Activated CD4-positive, alpha-beta T cell treated with anti-CD3 and anti-CD28 coated beads, Interleukin-2, amount 10 ng/mL, durations not matched to agents 7 days and 5 days (primary cell): ENCODE measurements around the gene RUNX2. TPM values are rescaled to one million over a fixed set of nuclear protein-coding genes. Genes with fewer than 3 reads are reported as not detected.
A peak's percentile ranks its signal among the peaks of the same experiment; 100 is the strongest.

Source experiments
- CTCF ChIA-PET: fragments of 350-600 bp; sonication (Branson Sonifier 250); formaldehyde crosslinking; loops from one replicate; lab custom pipeline; 2021; ENCODE audit warnings: antibody characterized with exemption; lab: Charles Lee
- POLR2A ChIA-PET: fragments of 350-600 bp; sonication (Branson Sonifier 250); formaldehyde crosslinking; loops from one replicate; lab custom pipeline; 2021; ENCODE audit warnings: antibody characterized with exemption; lab: Charles Lee
- DNase-seq: peaks from one replicate; pipeline ENCODE4 v3.0.0-alpha.2; 2020
- H3K27ac Mint-ChIP-seq: one replicate; pipeline ENCODE4 v1.8.0; 2021; ENCODE audit warnings: mild to moderate bottlenecking, moderate library complexity, mixed read lengths
- H3K27me3 Mint-ChIP-seq: one replicate; pipeline ENCODE4 v1.8.0; 2021; ENCODE audit warnings: mixed read lengths
- H3K36me3 Mint-ChIP-seq: one replicate; pipeline ENCODE4 v1.8.0; 2021; ENCODE audit warnings: low read depth, mixed read lengths
- H3K4me1 Mint-ChIP-seq: one replicate; pipeline ENCODE4 v1.8.0; 2021; ENCODE audit warnings: mixed read lengths
- H3K4me3 Mint-ChIP-seq: one replicate; pipeline ENCODE4 v1.8.0; 2021; ENCODE audit warnings: mild to moderate bottlenecking, moderate library complexity, mixed read lengths
- H3K9me3 Mint-ChIP-seq: one replicate; pipeline ENCODE4 v1.8.0; 2021; ENCODE audit warnings: mixed read lengths
- total RNA-seq, 2 experiments: library from RNA; stranded (reverse); gene quantifications; one replicate each; pipeline ENCODE4 v1.2.3, GENCODE V29; 2021

RUNX2 gene
- total RNA-seq, 2 experiments from 2014 or later, result 13.2 to 13.4 TPM

DNA sequence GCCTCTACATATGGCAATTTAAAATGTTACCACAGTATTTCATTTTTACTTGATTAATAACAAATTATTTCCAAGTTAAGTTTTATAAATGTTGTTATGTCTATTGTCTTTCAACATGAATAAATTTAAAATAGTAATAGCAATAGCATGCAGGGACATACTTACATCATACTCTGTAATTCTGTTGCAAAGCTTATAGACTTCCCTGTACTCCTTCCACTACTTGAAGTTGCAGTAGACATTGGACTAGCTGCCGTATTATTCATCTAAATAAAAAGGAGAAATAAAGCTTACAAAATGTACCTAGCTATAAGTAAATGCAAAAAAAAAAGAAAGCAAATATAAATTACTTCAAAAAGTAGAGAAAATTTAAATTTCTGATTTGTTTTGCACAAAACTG, 36.9 kb downstream of the RUNX2 start:
- no peaks in the 10 kb centered on the region for H3K27me3 Mint-ChIP-seq
- H3K9me3 Mint-ChIP-seq, result no peaks in the 10 kb centered on the region
- H3K27ac Mint-ChIP-seq, result no peak overlapping the region
- no peak overlapping the region for H3K4me3 Mint-ChIP-seq
- no peak for DNase-seq
- peaks cover 2% of the 10 kb centered on the region for H3K36me3 Mint-ChIP-seq
- POLR2A ChIA-PET, result no interaction called here
- CTCF ChIA-PET, result interaction anchor here (1.3 kb wide), 1 partner anchor 10 kb away, joined by 4 read pairs; no protein-coding TSS in a partner anchor
- H3K4me1 Mint-ChIP-seq, result no peaks in the 10 kb centered on the region

DNA sequence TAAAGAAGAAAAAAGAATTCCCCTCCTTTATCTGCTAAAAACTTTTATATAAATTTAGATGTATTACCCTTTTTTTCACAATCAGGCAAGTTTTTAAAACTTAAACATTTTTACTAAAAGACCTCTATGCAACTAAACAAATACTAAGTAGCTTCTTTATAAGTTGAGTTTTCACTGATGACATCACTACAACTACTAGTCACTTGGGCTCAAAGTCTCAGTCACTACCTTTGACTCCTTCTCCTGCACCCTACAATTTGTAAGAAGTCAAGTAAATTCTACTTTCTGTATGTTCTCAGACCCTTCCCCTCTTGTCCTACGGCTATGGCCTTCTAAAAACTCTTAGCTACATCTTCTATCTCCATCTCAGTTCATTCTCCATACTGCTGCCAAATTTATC, 38.4 kb downstream of the RUNX2 start:
- ChIA-PET CTCF (interaction anchor here (1.0 kb wide), 1 partner anchor 533 kb away, joined by 3 read pairs; no protein-coding TSS in a partner anchor), POLR2A (no interaction called here)
- Mint-ChIP-seq H3K4me1 (no peaks in the 10 kb centered on the region), H3K27ac (no peak overlapping the region), H3K36me3 (peaks cover 2% of the 10 kb centered on the region), H3K27me3 (no peaks in the 10 kb centered on the region), H3K9me3 (no peaks in the 10 kb centered on the region), H3K4me3 (no peak overlapping the region)
- DNase-seq, result no peak

DNA sequence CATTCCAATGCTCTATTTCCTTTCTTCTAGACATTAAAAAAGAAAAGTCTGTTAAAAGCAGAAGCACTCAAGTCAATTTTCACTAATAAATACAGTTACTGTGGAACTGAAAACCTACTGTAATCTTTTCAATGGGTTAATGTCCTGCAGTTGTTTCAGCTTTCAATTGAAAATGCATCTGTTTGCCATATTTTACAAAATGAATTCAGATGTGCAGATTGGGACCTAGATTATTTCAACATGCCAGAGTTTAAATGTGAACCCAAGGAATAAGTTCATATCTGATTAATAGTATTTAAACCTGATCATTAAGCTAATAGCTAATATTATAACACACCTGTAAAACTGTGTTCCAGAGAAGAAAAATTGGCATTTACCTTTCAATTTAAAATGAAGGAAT, 39.9 kb downstream of the RUNX2 start:
- Mint-ChIP-seq H3K27ac (no peak overlapping the region), H3K36me3 (peaks cover 2% of the 10 kb centered on the region), H3K27me3 (no peaks in the 10 kb centered on the region), H3K4me1 (no peaks in the 10 kb centered on the region), H3K9me3 (no peaks in the 10 kb centered on the region), H3K4me3 (no peak overlapping the region)
- no peak for DNase-seq
- CTCF ChIA-PET, result interaction anchor here (1.8 kb wide), 1 partner anchor 10 kb away, joined by 5 read pairs; the partner anchor contains the start of gene SUPT3H
- POLR2A ChIA-PET, result no interaction called here

DNA sequence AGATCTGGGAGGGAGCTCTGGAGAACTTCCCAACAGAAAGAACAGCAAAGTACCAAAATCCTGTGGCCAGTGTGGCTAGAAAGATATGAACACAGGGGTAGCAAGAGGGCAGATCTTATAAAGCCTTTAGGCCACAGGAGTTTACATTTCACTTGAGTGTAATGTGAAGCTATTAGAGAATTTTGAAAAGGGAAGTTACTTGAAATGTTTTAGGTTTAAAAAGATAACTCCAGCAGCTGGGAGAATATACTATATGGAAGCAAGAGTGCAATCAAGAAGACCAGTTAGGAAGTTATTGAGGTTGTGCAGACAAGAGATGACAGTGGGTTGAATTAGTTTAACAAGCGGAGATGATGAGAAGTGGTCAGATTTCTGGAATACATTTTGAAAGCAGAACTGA, 41.7 kb downstream of the RUNX2 start:
- no peak overlapping the region for H3K4me3 Mint-ChIP-seq
- CTCF ChIA-PET, result no interaction called here
- H3K27ac Mint-ChIP-seq, result no peak overlapping the region
- no peaks in the 10 kb centered on the region for H3K4me1 Mint-ChIP-seq
- no peaks in the 10 kb centered on the region for H3K27me3 Mint-ChIP-seq
- POLR2A ChIA-PET, result interaction anchor here (0.7 kb wide), 1 partner anchor 293 kb away, joined by 3 read pairs; no protein-coding TSS in a partner anchor
- no peak for DNase-seq
- no peaks in the 10 kb centered on the region for H3K9me3 Mint-ChIP-seq
- H3K36me3 Mint-ChIP-seq, result peaks cover 2% of the 10 kb centered on the region

DNA sequence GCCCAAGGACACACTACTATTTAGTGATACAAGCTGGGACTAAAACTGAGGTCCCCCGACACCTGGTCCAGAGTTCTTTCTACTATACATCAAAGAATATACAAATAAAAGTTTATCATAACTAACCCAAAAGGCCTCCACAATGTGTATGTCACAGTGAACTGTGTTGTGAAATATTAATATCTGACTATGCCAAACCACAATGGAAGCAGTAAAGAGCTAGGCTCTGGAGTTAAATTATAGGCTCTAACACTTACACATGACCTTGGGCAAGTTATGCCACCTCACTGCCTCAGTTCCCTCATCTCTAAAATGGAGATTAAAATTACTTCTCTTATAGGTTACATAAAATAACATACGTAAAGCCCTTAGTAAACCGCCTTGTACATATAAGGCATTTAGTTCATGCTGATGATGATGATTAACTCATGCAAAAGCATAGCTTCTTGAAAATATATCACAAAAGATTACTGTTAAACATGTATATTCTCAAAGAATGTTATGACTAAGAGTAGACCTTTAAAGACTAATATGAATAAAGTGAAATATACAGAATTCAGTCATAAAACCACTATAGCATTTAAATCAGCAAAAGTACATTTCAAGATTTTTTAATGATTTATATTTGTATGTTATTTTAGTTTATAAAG, 43.9 kb downstream of the RUNX2 start:
- Mint-ChIP-seq H3K4me1 (peaks cover 14% of the 10 kb centered on the region), H3K4me3 (no peak overlapping the region), H3K36me3 (peaks cover 2% of the 10 kb centered on the region), H3K9me3 (no peaks in the 10 kb centered on the region), H3K27me3 (no peaks in the 10 kb centered on the region), H3K27ac (no peak overlapping the region)
- DNase-seq, result no peak
- ChIA-PET POLR2A (no interaction called here), CTCF (no interaction called here)

- ChIA-PET CTCF (interaction anchor here (0.7 to 2.0 kb wide), 6 partner anchors 10 to 745 kb away, joined by 3 to 4 read pairs (median 3); no protein-coding TSS in a partner anchor), POLR2A (interaction anchor here (0.6 kb wide), 1 partner anchor 303 kb away, joined by 6 read pairs; no protein-coding TSS in a partner anchor)
- no peak for DNase-seq
- Mint-ChIP-seq H3K4me1 (peaks cover 24% of the 10 kb centered on the region), H3K36me3 (no peaks in the 10 kb centered on the region), H3K27ac (no peak overlapping the region), H3K27me3 (no peaks in the 10 kb centered on the region), H3K4me3 (no peak overlapping the region), H3K9me3 (no peaks in the 10 kb centered on the region)
These were observed 47.3 kb downstream of the RUNX2 start for GRCh38 chr6:45375449-45375848.

- Mint-ChIP-seq H3K4me1 (peaks cover 24% of the 10 kb centered on the region), H3K4me3 (peak overlapping the region; percentile 93), H3K27me3 (no peaks in the 10 kb centered on the region), H3K27ac (peak overlapping the region; percentile 98), H3K36me3 (no peaks in the 10 kb centered on the region), H3K9me3 (no peaks in the 10 kb centered on the region)
- ChIA-PET POLR2A (no interaction called here), CTCF (interaction anchor here (0.6 to 2.3 kb wide), 5 partner anchors 19 to 723 kb away, joined by 3 to 5 read pairs (median 4); no protein-coding TSS in a partner anchor)
- no peak for DNase-seq
These were observed 48.3 kb downstream of the RUNX2 start for GRCh38 chr6:45376310-45377042.

GRCh38 chr6:45377043-45377553, 49.0 kb downstream of the RUNX2 start:
- POLR2A ChIA-PET, result no interaction called here
- no peaks in the 10 kb centered on the region for H3K36me3 Mint-ChIP-seq
- H3K27ac Mint-ChIP-seq, result peak overlapping the region; percentile 98
- no peaks in the 10 kb centered on the region for H3K9me3 Mint-ChIP-seq
- CTCF ChIA-PET, result interaction anchor here (0.8 to 2.3 kb wide), 5 partner anchors 9 to 721 kb away, joined by 3 to 5 read pairs (median 3); no protein-coding TSS in a partner anchor
- H3K4me3 Mint-ChIP-seq, result peak overlapping the region; percentile 93
- no peak for DNase-seq
- H3K4me1 Mint-ChIP-seq, result peaks cover 24% of the 10 kb centered on the region
- H3K27me3 Mint-ChIP-seq, result no peaks in the 10 kb centered on the region

- Mint-ChIP-seq H3K4me1 (peaks cover 24% of the 10 kb centered on the region), H3K27me3 (no peaks in the 10 kb centered on the region), H3K9me3 (no peaks in the 10 kb centered on the region), H3K4me3 (peak within 1 kb of the TSS; percentile 93), H3K36me3 (no peaks in the 10 kb centered on the region), H3K27ac (peak within 1 kb of the TSS; percentile 98)
- CTCF ChIA-PET, result interaction anchor here (0.6 to 2.3 kb wide), 14 partner anchors 10 to 722 kb away, joined by 3 to 6 read pairs (median 3); partner anchors contain the start of gene RUNX2
- DNase-seq, result peak; percentile 87
- POLR2A ChIA-PET, result interaction anchor here (0.6 kb wide), 1 partner anchor 281 kb away, joined by 5 read pairs; no protein-coding TSS in a partner anchor
These were observed 49.6 kb downstream of the RUNX2 start, which contains the start of gene SUPT3H for GRCh38 chr6:45377554-45378333. SUPT3H (minus strand) TSS chr6:45377934.

DNA sequence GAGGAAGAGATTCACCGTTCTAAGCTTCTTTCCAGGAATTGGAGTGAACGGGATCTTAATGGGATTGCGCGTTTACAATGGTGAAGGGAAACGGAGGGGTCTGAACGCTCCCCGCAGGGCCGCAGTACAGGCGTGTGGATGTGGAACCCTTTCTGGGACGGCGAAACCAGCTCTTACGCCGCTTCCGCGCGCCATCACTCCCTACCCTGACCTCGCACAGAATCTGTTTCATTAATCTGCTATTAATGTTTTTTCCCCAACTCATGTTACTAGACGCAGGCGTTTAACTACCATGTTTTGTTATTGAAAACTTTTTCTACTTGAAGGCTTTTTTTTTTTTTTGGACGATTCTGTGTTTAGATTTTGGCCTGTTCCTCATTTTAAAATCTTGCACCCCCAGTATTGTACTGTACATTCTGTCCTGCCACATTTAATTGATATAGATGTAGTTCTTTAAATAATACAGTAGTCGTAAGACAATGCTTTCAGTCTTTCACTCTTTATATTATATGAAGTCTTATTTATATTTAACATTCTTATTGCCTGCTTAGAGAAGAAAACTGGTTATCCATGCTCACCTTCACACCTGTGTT, 50.3 kb downstream of the RUNX2 start:
- peak overlapping the region; percentile 98 for H3K27ac Mint-ChIP-seq
- CTCF ChIA-PET, result interaction anchor here (0.6 to 1.9 kb wide), 10 partner anchors 11 to 469 kb away, joined by 3 to 6 read pairs (median 4); partner anchors contain the start of gene RUNX2
- H3K27me3 Mint-ChIP-seq, result no peaks in the 10 kb centered on the region
- no peaks in the 10 kb centered on the region for H3K36me3 Mint-ChIP-seq
- DNase-seq, result peak; percentile 25
- H3K4me1 Mint-ChIP-seq, result peaks cover 24% of the 10 kb centered on the region
- no peaks in the 10 kb centered on the region for H3K9me3 Mint-ChIP-seq
- POLR2A ChIA-PET, result interaction anchor here (0.6 kb wide), 2 partner anchors 280 to 666 kb away, joined by 3 to 5 read pairs; no protein-coding TSS in a partner anchor
- H3K4me3 Mint-ChIP-seq, result peak overlapping the region; percentile 93

DNA sequence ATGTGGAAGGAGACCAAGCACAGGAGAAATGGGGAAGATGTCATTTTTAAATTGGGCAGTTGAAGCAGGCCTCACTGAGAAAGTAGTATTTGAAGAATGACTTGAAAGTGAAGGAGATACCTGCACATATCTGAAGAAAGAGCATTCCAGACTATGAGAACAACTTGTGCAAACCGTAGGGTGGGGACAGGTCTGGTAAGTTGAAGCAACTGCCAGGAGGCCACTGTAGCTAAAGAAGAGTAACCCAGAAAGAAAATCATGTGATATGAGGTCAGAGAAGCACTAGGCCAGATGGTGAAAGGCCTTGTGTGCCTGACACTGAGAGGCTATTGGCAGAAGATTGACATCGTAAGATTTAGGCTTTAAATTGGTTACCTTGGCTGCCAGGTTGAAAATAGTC, 54.3 kb downstream of the RUNX2 start:
- H3K36me3 Mint-ChIP-seq, result no peaks in the 10 kb centered on the region
- H3K9me3 Mint-ChIP-seq, result peaks cover 4% of the 10 kb centered on the region
- no peak overlapping the region for H3K4me3 Mint-ChIP-seq
- no peak for DNase-seq
- ChIA-PET POLR2A (no interaction called here), CTCF (no interaction called here)
- H3K4me1 Mint-ChIP-seq, result peaks cover 7% of the 10 kb centered on the region
- H3K27ac Mint-ChIP-seq, result no peak overlapping the region
- no peaks in the 10 kb centered on the region for H3K27me3 Mint-ChIP-seq

- DNase-seq, result no peak
- Mint-ChIP-seq H3K36me3 (peaks cover 2% of the 10 kb centered on the region), H3K4me1 (no peaks in the 10 kb centered on the region), H3K4me3 (no peak overlapping the region), H3K27me3 (no peaks in the 10 kb centered on the region), H3K9me3 (peaks cover 9% of the 10 kb centered on the region), H3K27ac (no peak overlapping the region)
- CTCF ChIA-PET, result no interaction called here
- POLR2A ChIA-PET, result no interaction called here
These were observed 58.4 kb downstream of the RUNX2 start for GRCh38 chr6:45386501-45386900.
